PC-3 (cell line): Measurements from ENCODE around the gene BMPER.

ENCODE experiments used
- CTCF ChIP-seq: fragments of 300-600 bp; sonication (generic); conservative IDR thresholded peaks from 2 replicates; pipeline ENCODE4 v1.5.1; 2017; ENCODE audit warnings: antibody characterized with exemption, low read depth, mild to moderate bottlenecking, low read length
- EZH2 ChIP-seq: fragments of 300-600 bp; sonication (generic); IDR thresholded peaks from one replicate; pipeline ENCODE4 v1.6.1; 2017; ENCODE audit warnings: antibody characterized with exemption, mild to moderate bottlenecking, low read length; ENCODE audit not compliant: unreplicated experiment
- EZH2phosphoT487 ChIP-seq: fragments of 300-600 bp; sonication (generic); IDR thresholded peaks from 2 replicates; pipeline ENCODE4 v1.6.1; 2018; ENCODE audit warnings: mild to moderate bottlenecking, antibody characterized with exemption, low read length, borderline replicate concordance

GRCh38 chr7:33979807-33980355, 74.5 kb downstream of the BMPER start:
- TF ChIP-seq CTCF (no peak), EZH2 (no peak), EZH2phosphoT487 (no peak)
